ENCODE results near the gene LRRC28. TPM values are rescaled to one million over a fixed set of nuclear protein-coding genes. Genes with fewer than 3 reads are reported as not detected.

LRRC28 gene
- total and polyA plus RNA-seq, 12 donors, result 3.0 to 31.9 (median 22.5) TPM

- H3K27ac ChIP-seq, result no peak overlapping the region
- DNase-seq (no peak), ATAC-seq (no peak)
- peaks cover 5 to 23% (median 6%) of the 10 kb centered on the region in 9 donors for H3K4me1 ChIP-seq
- 92 to 94% methylated on average over 21 of the region's 21 CpGs for WGBS, 2 donors
- intact Hi-C loops (cut with DNase I), result no loop called here
- no peaks in the 10 kb centered on the region for H3K9me3 ChIP-seq
- no peaks in the 10 kb centered on the region for H3K36me3 ChIP-seq
- no peak overlapping the region for H3K4me3 ChIP-seq
- no peak for TF ChIP-seq CTCF (IDR thresholded peaks at IDR 0.05)
- H3K27me3 ChIP-seq, result no peaks in the 10 kb centered on the region
Measured at GRCh38 chr15:99413955-99414754, 162.9 kb downstream of the LRRC28 start.

- Histone ChIP-seq H3K36me3 (no peaks in the 10 kb centered on the region), H3K9me3 (no peaks in the 10 kb centered on the region), H3K27me3 (no peaks in the 10 kb centered on the region), H3K4me3 (no peak overlapping the region), H3K4me1 (peaks cover 0 to 15% (median 0%) of the 10 kb centered on the region in 9 donors), H3K27ac (no peak overlapping the region)
- WGBS, 2 donors, result 90% methylated on average over 25 of the region's 25 CpGs
- no peak for TF ChIP-seq CTCF (IDR thresholded peaks at IDR 0.05)
- ATAC-seq, result peak in 3 of 8 donors; percentile 27 to 57 (median 30)
- intact Hi-C loops (cut with DNase I), result no loop called here
- no peak for DNase-seq
Measured at GRCh38 chr15:99414755-99415731, 163.8 kb downstream of the LRRC28 start.

- Histone ChIP-seq H3K4me1 (peaks cover 0 to 23% (median 3%) of the 10 kb centered on the region in 9 donors), H3K36me3 (no peaks in the 10 kb centered on the region), H3K4me3 (peak overlapping the region in 1 of 10 donors; percentile 9), H3K9me3 (no peaks in the 10 kb centered on the region), H3K27ac (no peak overlapping the region), H3K27me3 (no peaks in the 10 kb centered on the region)
- no peak for DNase-seq
- no peak for TF ChIP-seq CTCF (IDR thresholded peaks at IDR 0.05)
- intact Hi-C loops (cut with DNase I), result no loop called here
- WGBS, 2 donors, result 76 to 78% methylated on average over 19 of the region's 19 CpGs
- peak in 5 of 8 donors; percentile 40 to 47 (median 46) for ATAC-seq
Measured at GRCh38 chr15:99416191-99417188, 165.2 kb downstream of the LRRC28 start.
